Epithelial cell of proximal tubule (primary cell): ENCODE data around the gene KLF17. TPM values are rescaled to one million over a fixed set of nuclear protein-coding genes. Genes with fewer than 3 reads are reported as not detected.

ENCODE experiments used
- DNase-seq: peaks from one replicate; pipeline ENCODE4 v3.0.0-alpha.2; 2011; ENCODE audit warnings: low read depth
- H3K4me3 ChIP-seq: 2 replicates; pipeline ENCODE4 v1.5.1; 2011; ENCODE audit warnings: low read depth, mild to moderate bottlenecking, low read length
- total RNA-seq: library from RNA; depleted of rRNA; stranded (reverse); fragments of >200 nt; gene quantifications from 2 replicates; pipeline ENCODE4 v1.2.3, GENCODE V29; 2015
- TF ChIP-seq, protein P1 (sequence below): conservative IDR thresholded peaks from 2 replicates; pipeline ENCODE4 v1.5.1; 2012; ENCODE audit warnings: low read depth, mild to moderate bottlenecking, low read length

Gene KLF17
- total RNA-seq, 1 donor from 2014 or later = not detected

DNA sequence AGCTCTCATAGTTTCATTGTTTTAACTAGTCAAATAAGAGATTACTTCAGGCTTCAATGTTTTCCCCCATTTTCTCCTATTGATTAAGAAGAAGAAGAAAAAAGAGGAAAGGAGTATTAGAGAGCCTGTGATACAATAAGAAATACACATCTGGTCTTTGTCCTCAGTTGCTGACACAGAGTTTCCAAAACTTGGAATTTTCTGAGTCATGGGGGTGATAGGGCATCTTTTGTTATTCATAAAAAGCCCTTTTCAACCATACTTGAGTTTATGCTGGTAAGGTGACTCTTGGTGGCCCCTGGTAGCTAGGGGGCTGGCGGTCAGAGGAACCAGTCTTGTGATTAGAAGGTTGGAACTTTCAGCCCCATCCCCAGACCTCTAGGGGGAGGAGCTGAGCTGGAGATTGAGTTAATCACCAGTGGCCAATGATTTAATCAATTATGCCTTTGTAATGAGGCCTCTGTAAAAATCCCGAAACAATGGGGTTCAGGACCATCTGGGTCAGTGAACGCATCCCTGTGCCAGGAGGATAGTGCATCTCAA lies 51.7 kb downstream of the KLF17 start:
- H3K4me3 ChIP-seq = no peak overlapping the region
- TF ChIP-seq, protein P1, sequence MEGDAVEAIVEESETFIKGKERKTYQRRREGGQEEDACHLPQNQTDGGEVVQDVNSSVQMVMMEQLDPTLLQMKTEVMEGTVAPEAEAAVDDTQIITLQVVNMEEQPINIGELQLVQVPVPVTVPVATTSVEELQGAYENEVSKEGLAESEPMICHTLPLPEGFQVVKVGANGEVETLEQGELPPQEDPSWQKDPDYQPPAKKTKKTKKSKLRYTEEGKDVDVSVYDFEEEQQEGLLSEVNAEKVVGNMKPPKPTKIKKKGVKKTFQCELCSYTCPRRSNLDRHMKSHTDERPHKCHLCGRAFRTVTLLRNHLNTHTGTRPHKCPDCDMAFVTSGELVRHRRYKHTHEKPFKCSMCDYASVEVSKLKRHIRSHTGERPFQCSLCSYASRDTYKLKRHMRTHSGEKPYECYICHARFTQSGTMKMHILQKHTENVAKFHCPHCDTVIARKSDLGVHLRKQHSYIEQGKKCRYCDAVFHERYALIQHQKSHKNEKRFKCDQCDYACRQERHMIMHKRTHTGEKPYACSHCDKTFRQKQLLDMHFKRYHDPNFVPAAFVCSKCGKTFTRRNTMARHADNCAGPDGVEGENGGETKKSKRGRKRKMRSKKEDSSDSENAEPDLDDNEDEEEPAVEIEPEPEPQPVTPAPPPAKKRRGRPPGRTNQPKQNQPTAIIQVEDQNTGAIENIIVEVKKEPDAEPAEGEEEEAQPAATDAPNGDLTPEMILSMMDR = peak; percentile 24
- no peak for DNase-seq

DNA sequence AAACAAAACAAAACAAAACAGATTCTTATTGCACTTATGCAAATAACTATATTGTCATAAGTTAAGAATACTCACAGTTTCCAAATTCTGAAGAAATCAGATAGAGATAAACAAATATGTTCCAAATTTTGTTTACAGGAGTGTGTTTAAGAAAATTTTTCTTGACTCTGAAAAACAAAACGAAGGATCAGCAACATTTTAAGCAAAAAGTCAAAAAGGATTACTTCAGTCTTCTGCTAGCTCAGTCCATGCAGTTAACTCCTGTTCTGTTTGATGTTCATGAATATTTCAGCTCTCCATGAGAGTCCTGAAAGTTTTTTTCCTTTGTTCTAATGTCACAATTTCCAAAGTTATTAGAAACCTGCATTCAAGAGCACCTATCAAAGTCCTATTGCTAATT lies 56.0 kb downstream of the KLF17 start:
- TF ChIP-seq, protein P1 = no peak
- DNase-seq = no peak
- no peak overlapping the region for H3K4me3 ChIP-seq

Other genes with a start within 250 kb of the KLF17 start
- gene ARTN, start 185.0 kb upstream of the KLF17 start, total RNA-seq = 2.0 and 14.1 TPM in 2 replicates
- 16.6 and 28.7 TPM in 2 replicates for gene IPO13, start 171.9 kb upstream of the KLF17 start, total RNA-seq
- gene DPH2, start 148.8 kb upstream of the KLF17 start, total RNA-seq = 29.5 and 48.5 TPM in 2 replicates
- 139 and 262 TPM in 2 replicates for gene ATP6V0B, start 143.9 kb upstream of the KLF17 start, total RNA-seq
- 69.5 and 105 TPM in 2 replicates for gene B4GALT2, start 139.6 kb upstream of the KLF17 start, total RNA-seq
- gene CCDC24, start 127.2 kb upstream of the KLF17 start, total RNA-seq = 6.6 and 7.3 TPM in 2 replicates
- gene SLC6A9, start 87.4 kb upstream of the KLF17 start, total RNA-seq = 1.3 and 4.1 TPM in 2 replicates
- not detected in 2 replicates for gene KLF18, start 22.8 kb downstream of the KLF17 start, total RNA-seq
- 39.3 and 49.4 TPM in 2 replicates for gene DMAP1, start 94.7 kb downstream of the KLF17 start, total RNA-seq
- 51.7 and 68.0 TPM in 2 replicates for gene ERI3, start 236.4 kb downstream of the KLF17 start, total RNA-seq